Stimulated activated CD8-positive, alpha-beta memory T cell treated with anti-CD3 and anti-CD28 coated beads, Interleukin-7, amount 100 ng/mL, for 48 hours (primary cell): Measurements from ENCODE around the gene ERC1.

Experiments
- DNase-seq, 2 donors: peaks; one replicate each; pipeline ENCODE4 v3.0.0-alpha.2; 2020; ENCODE audit warnings: low read depth in 1 of 2; ENCODE audit errors: extremely low read depth in 1 of 2

The ERC1 gene

DNA sequence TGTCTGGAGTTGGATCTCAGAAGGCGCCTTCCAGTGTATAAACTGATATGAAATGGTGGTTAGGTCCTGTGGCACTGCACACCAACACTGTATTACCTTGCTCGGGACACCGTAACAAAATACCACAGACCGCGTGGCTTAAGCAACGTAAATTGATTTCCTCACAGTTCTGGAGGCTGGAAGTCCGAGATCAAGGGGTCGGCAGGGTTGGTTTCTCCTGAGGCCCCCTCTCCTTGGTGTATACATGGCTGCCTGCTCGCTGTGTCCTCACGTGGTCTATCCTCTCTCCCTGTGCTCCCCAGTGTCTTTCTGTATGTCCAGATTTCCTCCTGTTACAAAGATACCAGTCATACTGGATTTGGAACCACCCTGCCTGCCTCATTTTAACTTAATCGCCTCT is 475.0 kb downstream of the ERC1 start:
- no peak for DNase-seq

DNA sequence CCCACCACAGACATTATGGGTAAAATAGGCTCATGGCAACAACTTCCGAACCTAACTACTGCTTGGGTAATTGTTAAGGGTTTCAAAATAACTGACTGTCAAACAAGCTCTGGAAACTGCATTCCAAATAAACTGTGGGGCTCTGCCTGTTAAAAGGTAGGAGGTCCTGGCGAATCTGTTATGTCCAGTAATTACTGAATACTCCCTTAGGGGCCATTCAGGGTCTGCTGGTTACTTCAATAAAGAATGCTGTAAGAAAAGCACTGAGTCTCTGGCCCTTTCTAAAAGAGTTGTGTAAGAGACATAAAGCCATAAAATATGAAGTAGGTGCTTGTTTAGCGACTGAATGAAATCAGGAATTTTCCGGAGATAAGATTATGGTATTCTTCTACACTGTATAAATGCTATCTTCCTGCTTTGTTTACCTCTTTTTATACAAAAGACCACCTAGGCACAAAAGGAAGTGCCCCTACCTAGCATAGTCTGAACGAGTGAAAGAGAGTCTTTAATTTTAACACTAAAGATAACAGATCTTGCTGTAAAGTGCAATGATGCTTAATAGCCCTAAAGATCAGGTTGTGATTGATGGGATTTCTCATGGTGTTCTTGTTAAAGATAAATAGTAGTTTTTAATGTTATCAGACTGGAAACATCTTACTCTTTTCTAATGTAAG is 475.6 kb downstream of the ERC1 start:
- no peak for DNase-seq

DNA sequence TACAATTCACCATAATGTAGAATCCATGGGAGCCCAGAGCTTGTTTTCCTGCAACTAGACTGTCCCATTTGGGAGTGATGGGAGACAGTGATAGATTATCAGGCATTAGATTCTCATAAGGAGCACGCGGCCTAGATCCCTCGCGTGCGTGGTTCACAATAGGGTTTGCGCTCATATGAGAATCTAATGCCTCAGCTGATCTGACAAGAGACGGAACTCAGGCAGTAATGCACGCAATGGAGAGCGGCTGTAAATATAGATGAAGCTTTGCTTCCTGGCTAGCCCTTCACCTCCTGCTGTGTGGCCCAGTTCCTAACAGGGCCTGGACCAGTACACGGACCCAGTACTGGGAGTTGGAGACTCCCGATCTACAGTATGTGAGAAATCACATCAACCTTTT is 476.7 kb downstream of the ERC1 start:
- no peak for DNase-seq

DNA sequence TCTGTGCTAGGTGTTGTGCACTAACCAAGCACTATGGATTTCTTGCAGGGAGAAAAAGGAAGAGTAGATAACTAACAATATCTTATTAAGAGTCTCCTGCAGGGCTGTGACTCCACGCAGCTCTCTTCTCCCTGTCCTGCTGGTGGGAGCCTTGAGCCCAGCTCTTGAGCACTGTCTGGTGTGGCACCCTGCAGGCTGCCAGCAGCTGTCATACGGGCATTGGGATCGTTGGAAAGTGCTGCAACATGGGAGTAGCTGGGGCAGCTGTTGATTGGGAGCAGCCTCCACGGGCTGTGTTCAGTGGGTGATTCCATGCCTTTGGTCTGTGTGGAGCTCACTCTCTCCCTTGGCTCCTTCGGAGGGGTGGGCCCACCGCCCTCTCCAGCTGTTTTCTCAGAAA is 478.0 kb downstream of the ERC1 start:
- no peak for DNase-seq

DNA sequence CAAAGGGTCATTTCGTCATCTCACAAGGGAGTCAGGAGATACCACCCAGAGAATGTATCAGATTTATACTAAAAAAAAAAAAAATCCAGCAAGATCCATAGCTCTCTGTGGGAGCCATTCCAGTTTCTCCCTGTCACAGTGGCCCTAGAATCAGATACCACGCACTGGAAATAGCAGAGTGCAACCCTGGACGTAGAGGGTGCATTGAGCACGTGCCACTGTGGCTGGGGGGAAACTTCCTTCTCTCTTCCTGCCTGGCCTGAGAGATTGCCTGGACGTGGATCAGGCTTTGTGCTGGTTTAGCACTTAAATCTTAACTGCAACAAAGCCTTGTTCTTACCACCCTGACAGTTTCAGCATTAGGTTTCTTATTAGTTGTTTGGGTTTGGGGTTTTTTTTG is 479.0 kb downstream of the ERC1 start:
- DNase-seq, result no peak

DNA sequence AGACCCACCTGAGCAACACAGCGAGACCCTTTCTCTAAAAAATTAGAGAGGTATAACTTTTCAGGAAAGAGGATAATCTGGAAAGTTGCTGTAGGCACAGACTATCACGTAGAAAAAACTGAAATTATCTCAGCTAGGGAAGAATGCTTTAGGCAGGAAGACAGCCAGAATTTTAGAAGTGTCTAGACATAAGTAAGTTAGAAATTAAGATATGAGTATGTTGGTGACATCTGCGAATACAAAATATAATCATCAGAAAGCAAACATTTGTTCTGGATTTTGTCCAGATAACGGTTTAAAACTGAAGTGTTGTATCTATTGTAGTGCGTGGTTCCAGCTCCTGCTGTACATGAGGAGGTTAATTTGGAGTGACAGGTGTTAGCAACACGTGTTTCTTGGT is 480.2 kb downstream of the ERC1 start:
- DNase-seq, result no peak

DNA sequence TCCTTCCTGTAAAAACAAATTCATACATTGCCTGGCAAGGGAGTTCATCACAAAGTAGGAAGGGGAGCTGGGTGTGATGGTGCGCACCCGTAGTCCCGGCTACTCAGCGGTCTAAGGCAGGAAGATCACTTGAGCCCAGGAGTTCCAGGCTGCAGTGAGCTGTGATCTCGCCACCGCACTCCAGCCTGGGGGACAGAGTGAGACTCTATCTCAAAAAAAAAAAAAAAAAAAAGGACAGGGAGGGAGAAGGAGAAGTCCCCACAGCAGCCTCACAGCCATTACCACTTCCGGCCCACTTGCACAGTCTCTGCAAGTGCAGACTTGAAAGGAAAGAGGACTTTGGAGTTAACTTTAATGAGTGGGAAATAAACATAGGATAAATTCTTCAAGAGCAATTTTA is 482.4 kb downstream of the ERC1 start:
- DNase-seq, result peak in 1 of 2 donors; percentile 28

DNA sequence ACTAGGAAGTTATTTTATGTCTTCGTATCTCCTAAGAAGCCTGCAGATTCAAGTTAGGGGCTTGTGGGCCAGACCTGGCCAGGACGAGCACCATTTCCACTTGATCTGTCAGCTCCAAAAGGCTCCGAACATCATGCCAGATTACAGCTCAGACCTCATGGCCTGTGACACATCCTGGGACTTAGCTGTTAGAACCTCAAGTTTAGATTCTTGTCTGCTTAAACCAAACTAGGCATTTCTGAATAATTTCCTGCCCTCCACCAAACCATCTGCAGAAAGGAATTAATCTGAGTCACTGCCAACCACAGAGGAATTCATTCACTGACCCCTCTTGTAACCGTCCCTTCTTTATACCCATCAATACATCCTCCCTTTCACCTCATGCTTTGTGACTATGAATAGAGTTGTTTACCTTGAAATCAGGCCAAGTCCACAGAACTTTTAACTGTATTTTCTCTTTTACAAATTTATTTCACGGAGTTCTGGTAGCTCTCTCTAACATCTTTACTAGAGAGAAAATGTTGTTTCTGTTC is 483.1 kb downstream of the ERC1 start:
- DNase-seq, result peak in 1 of 2 donors; percentile 38

DNA sequence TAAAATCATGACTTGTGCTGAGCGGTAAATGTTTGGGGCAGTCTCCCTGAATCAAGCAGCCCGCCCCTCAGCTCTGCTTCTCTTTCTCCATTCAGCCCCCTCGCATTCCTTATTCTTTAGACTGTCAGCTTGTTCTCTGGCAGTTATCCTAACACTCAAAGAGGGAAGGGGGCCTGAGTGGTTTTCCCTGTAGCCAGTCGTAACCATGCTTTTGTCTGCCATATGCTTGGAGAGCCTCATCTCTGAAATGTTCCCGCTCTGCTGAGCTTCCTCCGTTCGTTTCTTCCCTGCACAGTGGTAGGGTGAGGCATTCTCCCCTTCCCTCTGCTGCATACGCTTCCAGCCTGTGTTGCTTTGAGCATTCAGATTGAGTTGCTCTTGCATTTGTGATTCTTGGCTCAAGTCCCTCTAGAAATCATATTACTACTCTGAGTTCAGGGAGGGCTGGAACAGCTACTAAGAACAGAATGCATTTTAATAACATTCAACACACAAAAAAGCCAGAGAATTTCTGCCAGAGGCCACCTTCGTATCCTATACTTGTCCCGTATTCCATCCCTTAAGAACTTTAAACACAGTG is 483.6 kb downstream of the ERC1 start:
- no peak for DNase-seq

DNA sequence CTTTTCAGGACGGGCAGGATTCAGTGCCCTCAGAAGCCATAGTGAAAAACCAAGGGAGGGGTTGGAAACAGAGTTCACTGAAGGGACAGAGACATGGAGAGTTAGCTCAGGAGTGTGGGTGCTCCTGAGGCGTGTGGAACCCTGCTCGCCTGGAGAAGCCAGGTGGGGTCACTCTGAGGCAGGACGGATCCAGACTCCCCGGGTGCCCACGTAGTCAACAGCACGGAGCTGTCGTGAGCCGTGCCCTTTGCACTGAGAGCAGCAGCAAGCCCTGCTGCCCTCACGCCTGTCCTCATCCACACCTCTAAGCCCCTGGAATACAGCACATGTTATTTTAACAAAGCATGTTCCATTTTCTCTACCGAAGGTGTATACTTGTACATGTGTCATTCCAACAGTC is 488.6 kb downstream of the ERC1 start:
- no peak for DNase-seq

DNA sequence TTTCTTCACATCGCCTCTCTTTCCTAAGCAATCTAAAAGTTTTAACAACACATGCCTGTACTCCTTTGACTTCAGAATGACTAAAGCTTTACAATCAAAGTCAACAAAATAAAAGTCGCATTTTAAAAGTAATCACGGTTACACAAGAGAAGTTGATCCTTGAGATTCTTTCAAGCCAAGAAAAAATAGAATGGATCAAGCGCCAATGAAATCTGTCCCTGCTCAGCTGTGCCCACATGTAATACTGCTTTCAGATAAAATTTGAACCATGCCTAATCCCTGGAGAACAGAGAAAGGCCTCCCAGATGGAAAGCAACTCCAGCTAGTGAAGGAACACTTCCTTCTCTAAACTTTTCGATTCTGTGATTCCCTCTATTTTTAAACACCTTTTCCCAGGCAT is 490.3 kb downstream of the ERC1 start:
- no peak for DNase-seq

DNA sequence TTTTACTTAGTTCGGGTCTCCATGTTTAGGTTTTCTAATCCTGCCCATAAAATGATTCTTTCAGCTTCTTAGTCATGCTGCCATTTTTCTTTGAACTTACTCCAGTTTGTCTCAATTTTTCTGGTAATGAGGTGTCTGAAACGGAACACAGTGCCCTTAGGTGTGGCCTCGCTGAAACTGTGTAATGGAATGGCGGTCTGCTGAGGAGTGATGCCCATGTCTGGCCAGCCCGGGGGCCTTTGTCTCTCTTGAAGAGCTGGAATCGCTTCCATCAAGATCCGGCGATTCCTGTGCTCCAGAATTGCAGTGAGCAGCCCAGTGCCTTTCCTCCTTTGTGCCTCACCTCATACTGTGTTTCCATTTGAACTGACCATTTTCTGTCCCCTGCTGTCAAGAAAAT is 490.9 kb downstream of the ERC1 start:
- DNase-seq, result no peak

DNA sequence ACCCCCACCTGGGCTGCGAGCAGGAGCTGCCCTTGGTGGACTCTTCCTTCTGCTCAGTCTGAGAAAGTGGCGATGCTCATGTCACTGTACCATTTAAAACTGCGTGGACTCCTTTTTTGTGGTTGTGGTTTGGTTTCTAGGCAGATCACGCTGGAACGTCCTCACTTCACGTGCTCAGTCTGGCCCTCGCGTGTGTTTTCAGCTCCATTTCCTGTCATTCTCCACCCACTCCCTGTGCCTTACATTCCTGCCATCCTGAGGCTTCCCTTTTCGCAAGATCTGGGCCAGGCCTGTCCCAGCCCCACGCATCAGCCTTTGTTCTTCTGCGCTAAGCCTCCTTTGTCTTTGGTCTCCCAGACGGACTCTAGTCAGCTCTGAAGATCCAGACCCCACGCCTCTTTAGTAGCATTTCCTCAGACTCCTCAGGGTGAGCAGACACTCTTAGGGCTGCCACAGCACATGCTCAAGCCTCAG is 497.9 kb downstream of the ERC1 start:
- DNase-seq, result no peak

DNA sequence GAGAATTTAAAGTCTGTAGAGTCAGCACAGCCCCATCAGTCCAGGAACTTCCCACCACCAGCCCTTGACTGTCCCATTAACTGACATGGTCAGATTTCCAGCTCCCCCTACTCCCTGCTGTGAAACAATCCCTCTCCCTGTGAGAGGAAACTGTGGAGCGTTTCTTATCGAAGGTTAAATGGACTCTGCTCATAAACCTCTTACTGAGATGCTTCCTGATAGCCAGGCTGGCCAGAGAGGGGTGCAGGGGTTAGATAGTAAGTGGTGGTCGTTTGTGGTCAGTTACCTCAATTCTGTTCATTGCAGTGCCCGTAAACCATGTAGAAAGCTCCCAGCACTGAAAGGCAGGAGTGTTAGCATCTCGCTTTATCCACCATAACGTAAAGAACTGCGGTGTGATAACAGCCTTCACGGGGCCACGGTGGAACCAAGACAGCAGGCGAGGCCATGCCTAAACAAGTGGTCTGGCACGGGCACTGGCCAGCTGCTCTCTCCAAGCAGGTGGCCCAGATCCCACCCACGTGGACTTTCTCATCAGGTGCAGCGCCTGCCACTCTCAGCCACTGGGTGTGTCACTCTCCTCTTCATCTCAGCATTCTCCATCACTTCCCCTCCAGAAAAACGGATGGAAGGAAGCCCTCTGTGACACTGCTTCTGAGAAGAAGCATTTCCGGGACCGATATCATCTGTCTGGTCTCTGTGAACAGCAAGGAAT is 501.1 kb downstream of the ERC1 start:
- DNase-seq, result no peak

DNA sequence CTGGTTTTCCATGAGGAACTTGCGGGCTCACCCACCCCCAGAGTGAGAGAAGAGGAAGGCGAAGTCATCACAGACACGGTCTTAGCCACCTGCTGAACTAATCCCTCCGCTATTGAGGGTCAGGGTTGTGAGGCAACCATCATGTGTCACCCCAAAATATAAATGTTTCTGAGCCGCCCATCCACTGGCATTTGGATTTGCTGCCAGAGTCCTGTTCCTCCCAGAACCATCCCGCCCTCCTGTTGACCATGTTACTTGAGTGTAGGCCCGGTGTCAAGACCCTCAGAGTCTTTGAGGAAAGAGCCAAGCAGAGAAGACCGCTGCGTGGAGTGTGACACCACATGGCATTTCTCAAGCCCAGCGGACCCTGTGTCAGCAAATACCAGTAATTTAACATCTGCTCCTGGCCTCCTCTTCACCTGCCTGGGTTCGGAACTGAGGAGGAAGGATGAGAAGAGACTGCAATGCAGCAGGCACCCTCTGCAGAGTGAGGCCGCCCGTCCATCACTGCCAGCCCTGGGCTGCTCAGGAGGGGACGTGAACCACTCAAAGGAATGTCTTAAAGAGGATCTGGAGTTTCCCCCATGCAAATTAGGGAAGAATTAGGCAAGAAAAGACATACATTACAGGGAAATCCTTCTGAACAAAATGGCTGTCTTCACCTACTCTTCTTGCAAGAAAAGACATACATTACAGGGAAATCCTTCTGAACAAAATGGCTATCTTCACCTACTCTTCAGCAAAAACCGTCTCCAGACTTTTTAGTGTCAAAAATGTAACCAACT is 502.9 kb downstream of the ERC1 start:
- DNase-seq, result no peak

DNA sequence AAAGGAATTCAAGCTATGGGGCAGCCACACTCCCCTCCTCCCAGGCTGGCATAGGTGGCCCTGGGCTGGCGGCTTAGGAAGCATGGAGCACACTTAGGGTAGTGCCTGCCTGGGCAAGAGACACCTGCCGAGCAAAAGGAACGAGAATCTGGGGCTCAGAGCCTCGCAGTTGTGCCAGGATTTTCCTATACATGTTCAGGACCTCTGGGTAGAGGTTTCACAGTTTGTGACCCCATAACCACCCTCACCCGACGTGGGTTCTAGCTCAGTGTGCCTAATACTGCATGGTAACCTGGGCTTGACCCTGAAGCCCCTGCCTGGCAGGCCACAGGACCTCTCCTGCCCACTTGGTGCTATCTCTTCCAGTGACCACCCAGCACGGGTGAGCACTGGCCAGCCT is 503.8 kb downstream of the ERC1 start:
- no peak for DNase-seq

DNA sequence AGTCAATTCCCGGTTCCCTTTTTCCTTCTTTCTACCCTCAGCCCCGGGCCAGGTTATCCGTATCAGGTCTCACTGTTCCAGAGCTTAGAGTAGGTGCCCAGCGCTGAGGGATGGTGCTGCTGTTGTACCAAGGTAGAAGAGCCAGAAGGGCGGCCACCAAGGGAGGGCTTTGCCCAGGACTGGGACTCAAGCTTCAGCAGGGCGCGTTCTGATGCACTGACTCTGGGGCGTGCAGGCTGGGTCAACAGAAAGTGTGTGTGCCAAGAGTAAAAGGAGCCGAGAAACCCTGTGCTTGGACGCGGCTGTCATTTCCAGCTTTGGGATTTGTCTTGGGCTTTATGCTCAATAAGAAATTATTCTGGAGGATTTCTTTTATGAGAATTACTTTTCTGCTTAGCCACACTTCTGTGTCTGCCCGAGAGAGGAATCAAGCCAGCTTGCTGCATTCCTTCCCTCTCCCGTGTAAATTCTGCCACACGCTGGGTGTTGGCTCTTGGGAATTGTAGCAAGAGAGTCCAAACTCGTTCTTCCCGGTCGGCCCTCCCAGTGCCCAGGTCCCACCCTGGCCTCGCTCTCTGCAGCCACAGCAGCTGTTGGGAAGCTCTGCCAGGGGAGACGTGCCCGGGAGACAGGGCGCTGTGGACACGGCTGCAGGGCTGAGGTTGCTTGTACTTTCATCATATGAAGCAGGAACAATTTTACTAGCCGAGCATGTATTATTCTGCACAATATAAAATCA is 505.3 kb downstream of the ERC1 start:
- DNase-seq, result no peak

DNA sequence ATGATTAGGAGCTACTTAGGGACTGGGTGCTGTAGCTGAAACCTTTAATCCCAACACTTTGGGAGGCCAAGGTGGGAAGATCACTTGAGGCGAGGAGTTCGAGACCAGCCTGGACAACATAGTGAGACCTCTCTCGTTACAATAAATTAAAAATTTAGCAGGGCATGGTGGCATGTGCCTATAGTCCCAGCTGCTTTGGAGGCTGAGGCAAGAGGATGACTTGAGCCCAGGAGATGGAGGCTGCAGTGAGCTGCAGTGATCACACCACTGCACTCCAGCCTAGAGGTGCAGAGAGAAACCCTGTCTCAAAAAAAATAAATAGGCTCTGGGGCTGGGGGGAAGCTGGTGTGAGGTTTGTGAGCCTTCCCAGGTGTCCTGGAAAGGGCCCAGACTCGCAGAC is 506.1 kb downstream of the ERC1 start:
- no peak for DNase-seq

DNA sequence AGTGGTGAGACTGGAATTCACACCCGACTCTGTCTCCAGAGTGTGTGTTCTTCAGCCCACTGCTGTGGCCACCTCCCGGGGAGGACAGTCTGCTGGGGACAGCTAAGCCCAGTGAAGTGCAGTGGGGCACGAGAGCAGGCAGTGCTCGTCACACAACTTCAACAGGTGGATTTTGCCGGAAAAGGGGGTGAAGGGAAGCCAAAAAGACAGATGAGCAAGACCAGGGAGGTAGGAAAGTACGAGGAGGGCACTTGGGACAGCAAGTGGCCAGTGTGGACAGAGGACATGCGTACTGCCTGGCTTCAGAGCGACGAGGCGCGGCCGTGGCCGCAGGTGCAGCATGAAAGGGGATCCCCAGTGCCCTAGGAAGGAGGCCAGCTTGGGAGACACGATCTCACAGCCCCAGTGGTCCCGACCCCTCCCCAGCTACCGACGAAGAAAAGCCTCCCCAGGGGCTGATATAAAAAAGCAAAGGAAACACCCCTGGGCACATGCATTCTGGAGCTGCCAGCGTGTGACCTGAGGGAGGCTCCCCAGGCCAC is 507.2 kb downstream of the ERC1 start:
- no peak for DNase-seq

DNA sequence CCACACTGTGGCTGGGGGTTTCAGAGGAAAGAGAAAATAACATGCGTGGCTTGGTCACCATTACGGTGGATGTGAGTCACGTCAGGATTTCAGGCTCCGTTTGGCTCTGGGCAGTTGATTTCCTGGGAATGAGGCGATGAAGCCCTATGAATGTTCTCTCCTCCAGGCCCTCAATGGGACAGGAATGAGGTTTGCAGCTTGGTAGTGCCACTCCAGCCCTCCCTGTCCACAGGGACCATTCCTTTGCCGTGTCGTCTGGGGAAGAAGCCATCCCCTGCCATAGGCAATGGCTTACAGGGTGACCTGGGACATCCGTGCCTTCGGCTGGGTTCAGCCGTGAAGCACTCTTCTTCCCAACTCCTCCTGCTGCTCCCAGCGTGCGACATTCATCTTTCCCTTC is 508.3 kb downstream of the ERC1 start:
- no peak for DNase-seq
